HL-60 (cell line): ENCODE results near the gene TBC1D24.

Experiments used
- CTCF ChIP-seq: IDR thresholded peaks from one replicate; pipeline ENCODE4 v1.5.1; 2011; ENCODE audit warnings: low read length, control low read depth, inconsistent platforms; ENCODE audit not compliant: insufficient read depth
- POLR2AphosphoS5 ChIP-seq: IDR thresholded peaks from 2 replicates; pipeline ENCODE4 v1.6.1; 2012; ENCODE audit warnings: low read depth
- TF ChIP-seq, protein P1 (sequence below): IDR thresholded peaks from 2 replicates; pipeline ENCODE4 v1.6.1; 2012; ENCODE audit warnings: low read depth; ENCODE audit not compliant: insufficient replicate concordance

DNA sequence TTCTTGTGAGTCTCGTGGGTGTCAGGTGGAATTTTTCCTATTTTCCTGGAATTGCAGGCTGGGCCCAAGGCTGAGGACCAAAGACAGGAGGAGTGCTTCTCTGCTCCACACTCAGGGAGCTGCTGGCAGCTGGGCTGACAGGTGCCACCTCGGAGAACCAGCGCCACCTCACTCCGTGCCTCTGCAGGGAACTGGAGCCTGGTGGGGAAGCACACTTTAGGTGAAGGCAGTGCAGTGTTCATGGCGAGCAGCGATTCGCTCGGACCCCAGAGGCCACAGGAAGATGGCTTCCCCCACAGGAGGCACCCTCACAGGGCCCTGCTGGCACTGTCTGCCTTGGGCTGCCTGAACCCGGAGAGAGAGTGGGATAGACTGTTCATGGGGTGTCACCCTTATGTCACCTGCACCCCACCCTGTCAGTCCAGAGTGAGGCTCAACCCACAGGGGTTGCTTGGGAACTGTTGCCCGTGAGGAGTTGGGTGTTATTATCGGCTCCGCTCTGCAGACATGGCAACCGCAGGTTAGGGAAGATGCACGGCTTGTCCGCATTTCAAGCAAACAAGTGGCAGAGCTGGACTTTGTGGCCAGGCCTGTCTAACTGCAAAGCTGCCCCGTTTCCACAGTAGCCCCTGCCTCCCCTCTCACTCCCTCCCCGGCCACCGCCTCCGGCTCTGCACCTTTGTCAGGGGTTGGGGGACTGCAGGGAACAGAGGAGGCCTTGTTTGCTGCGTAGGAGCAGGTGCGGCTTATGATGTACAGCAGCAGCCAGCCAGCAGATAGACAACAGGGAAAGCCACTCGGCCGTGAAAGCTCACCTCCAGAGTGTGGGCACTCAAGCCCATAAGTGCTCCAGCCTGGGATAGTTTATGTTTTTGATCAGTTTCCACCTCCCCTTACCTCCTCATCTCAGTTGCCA is 15.5 kb downstream of the TBC1D24 start:
- TF ChIP-seq CTCF (no peak), POLR2AphosphoS5 (no peak)
- TF ChIP-seq, protein P1, sequence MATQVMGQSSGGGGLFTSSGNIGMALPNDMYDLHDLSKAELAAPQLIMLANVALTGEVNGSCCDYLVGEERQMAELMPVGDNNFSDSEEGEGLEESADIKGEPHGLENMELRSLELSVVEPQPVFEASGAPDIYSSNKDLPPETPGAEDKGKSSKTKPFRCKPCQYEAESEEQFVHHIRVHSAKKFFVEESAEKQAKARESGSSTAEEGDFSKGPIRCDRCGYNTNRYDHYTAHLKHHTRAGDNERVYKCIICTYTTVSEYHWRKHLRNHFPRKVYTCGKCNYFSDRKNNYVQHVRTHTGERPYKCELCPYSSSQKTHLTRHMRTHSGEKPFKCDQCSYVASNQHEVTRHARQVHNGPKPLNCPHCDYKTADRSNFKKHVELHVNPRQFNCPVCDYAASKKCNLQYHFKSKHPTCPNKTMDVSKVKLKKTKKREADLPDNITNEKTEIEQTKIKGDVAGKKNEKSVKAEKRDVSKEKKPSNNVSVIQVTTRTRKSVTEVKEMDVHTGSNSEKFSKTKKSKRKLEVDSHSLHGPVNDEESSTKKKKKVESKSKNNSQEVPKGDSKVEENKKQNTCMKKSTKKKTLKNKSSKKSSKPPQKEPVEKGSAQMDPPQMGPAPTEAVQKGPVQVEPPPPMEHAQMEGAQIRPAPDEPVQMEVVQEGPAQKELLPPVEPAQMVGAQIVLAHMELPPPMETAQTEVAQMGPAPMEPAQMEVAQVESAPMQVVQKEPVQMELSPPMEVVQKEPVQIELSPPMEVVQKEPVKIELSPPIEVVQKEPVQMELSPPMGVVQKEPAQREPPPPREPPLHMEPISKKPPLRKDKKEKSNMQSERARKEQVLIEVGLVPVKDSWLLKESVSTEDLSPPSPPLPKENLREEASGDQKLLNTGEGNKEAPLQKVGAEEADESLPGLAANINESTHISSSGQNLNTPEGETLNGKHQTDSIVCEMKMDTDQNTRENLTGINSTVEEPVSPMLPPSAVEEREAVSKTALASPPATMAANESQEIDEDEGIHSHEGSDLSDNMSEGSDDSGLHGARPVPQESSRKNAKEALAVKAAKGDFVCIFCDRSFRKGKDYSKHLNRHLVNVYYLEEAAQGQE, result no peak
